HG03457 (cell line): Measurements from ENCODE around the gene SEPTIN5.

Source experiments
- ATAC-seq: cut with Tn5 transposase; IDR thresholded peaks from one replicate; pipeline ENCODE4 v1.9.1; 2021; ENCODE audit warnings: moderate number of reproducible peaks; ENCODE audit not compliant: unreplicated experiment

SEPTIN5 gene

DNA sequence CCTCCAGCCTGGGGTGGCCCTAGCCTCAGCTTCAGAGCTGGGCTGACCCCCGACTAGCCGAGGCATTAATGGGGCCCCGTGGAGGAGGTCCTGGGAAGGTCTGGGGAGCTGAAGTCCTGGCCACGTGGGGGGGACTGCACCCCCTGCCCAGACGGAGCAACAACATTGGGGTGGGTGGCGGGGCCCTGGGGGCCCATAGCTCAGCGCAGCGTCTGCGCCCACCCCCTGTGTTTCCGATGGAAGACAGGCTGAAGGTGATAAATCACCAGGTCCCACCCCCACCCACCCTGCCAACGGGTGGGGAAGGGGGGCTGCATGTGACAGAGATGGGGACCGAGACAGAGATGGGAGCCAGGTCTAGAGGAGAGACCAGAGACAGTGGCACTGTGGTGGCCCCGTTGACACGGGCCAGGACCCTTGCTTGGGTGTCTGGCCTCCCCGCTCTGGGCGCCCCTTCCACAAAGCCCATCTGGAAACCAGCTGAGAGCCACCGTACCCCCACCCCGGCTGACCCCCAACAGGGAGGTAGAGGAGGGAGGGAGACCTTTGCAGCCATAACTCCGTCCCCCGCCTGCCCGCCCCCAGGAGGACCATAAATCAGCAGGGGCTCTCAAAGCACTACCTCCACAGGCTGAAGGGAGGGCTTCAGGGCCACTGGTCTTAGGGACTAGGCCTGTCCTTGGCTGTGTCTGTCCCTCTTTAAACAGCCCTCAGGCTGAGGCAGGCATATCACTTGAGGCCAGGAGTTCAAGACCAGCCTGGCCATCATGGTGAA is 17.2 kb downstream of the SEPTIN5 start:
- ATAC-seq, result no peak

DNA sequence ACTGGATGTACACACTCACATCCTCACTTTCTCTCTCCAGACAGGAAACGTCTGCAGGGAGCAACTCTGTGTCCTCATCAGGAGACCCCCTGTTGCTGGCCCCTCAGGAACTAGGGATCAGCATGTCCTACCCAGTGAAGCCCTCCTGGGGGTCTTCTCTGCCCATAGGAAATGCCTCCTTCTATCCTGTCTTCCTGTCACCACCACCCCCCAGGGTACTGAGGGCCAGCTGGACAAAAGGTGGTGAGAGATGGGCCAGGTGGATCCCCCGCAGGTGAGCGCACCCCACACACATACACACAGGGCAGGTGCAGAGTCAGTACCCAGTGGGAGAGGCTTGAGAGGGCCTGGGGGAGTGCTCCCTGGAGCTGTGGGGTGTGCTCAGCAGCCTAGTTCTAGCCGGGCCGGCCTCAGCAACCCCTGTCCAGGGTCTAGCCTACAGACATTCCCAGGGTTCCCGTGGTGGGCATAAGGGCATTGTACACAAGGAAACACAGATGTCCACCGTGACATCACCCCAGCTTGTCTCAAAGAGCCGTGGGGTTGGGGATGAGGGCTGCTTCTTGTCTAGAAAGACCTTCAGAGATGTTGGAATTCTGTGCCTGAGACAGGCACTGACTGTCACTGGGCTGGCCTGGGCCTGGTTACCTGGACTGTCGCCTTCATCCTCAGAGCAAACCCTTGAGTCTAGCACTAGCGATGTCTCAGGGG is 18.3 kb downstream of the SEPTIN5 start:
- ATAC-seq, result no peak

DNA sequence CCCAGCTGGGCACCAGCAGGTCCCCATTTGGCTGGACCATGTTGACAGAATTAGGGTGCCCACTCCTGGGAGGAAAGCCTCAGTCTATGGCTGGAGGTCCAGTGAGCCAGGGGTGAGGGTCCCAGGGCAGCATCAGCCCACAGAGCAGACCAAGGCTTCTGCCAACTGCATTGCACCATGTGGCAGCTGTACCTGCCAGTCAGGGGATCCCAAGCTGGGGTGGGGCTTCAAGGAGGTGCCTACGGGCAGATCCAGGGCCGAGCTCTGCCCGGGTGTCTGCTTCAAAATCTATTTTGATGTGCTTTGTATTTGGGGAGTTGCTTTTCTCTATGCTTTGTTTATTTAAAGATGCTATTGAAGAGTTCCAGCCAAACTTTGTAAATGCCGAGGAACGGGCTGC is 19.5 kb downstream of the SEPTIN5 start:
- ATAC-seq, result no peak

DNA sequence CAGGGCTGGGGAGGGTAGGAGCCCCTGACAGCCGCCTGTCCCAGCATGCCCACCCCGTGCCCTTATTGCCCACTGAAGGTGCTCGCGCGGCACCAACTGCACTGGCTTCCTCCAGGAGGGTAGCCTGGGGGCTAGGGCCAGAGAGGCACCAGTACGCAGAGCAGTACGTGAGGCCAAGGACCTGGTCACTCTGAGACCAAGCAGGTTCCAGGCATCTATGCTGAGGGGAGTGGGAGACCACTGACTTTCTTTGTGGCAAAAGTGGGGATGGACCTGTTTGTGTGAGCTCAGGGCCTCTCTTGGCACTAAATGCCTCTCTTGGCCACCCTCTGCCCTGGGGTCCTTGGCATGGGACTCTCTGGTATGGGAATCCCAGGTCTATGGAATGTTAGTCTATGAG is 19.9 kb downstream of the SEPTIN5 start:
- no peak for ATAC-seq

DNA sequence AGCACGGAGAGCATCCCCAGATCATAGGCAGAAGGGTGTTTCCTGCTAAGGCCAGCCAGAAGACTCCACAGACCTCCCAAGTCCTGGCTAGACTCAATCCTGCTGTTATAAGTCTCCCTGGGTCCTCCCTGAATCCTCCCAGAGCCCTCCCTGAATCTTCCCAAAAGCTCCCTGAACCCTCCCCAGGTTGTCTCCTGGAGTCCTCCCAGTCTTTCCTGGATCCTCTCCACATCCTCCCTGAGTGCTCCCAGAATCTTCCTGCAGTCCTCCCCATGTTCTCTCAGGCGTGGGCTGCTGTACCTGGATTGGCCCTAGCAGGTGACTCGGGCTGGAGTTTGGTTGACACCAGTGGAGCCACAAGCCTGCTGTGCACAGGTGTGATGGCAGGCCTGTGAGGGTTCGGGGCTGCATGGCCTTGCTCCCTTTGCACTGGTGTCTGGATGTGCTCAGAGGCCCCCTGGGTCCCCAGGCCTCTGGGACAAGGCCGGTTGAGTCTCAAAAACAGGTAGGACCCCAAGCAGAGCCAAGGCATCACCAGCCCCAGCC is 20.6 kb downstream of the SEPTIN5 start:
- no peak for ATAC-seq

DNA sequence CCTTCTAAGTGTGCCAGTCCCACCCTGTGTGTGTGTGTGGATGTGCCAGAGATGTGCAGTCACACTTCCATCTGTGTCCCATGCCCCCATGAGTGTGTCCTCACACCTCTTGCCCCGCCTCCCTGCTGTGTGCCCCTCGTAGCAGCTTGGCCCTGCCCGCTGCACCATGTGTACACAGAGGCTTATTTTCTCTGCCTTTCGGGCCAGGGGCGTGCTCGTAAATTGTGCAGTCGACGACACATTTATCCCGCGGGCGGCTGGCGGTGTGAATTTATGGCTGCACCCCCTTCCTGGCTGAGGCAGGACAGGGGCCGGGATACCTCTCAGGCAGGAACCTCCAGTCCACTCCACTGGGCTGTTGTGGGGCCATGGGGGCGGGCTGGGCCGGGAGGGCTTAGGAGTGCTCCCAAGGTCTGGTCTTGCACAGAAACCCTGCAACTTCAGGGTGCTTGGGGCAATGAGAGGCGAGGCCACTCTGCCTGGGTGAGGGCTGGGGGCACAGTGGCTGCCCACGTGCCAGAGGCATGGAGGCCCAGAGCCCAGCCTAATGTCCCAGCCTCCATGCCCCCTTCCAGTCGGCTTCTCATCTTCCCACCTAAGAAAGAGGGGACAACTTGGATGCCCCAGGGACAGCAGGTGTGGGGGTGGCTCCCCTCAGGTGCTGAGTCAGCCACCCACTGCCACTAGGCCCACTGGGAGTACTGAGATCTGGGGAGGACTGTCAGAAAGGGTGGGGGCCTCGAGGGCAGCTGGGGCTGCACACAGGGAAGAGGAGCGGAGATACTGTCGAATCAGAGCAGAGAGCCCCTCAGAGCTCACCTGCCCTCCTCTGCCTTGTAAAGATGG is 21.6 kb downstream of the SEPTIN5 start:
- no peak for ATAC-seq

DNA sequence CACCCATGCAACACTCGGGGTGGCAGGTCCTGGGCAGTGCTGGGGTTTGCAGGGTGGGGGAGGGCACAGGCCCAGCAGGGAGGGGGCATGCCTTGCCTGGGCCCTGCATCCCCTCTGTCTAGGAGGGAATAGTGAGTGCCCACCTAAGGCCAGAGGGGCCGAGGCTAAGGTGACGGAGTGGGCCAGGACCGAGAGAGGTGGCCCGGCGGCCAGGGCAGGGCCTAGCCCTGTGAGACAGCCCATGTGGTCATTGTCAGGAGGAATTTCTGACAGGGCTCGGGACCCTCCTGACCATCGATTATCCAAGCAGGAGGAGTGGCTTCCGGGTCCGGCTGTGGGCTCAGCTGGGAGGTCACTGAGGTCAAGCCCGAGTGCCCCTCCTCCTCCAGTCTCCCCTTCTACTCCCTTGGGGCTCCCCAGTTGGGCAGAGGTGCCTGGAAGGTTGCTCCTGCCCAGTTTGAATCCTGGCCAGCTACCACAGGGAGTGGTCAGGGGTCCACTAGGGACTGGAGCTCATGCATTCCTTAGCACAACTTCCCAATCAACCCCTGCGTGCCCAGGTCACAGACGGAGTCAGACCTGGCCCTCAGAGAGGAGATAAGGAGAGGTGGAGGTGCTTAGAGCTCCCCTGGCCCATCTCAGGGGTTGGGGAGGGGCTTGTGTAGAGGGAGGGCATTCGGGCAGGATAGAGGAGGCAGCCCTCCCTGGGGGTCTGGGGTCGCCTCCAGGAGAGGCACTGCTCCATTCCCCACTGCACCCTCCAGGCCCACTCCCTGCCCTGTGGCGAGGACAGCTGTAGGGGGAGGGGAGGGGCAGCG is 23.8 kb downstream of the SEPTIN5 start:
- no peak for ATAC-seq

DNA sequence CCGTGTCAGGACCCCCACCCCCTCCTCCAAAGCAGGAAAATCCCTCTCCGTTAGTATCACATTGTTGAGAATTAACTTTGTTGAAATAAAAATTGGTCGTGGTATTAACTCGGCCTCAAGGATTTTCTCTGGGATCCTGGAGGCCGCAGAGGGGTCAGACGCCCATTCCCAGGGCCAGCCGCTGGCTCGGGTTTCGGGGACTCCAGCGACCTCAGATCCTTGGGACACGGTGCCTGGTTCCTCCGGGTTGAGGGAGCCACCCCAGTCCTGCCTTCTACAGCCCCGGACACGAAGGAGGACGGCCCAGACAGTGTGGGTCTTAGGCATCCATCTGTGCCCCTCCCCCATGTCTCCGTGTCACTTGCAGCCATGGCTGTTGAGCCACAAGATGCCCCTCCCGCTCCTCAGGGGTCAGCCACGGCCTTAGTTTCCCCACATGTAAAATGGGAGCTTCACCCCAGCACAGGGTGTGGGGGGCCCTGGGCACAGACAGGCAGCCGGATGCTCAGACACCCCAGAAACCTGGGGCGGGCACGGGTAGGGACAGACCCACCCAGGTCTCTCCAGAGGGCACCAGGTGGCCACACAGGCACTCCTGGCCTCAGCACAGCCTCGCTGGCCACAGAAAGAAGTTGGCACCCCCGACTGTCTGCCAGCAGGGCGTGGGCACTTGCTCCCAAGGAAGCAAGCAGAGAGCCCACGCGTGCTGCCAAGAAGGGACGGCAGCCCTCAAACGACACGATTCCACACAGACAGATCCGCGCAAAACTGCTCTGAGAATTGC is 24.6 kb downstream of the SEPTIN5 start:
- ATAC-seq, result no peak

DNA sequence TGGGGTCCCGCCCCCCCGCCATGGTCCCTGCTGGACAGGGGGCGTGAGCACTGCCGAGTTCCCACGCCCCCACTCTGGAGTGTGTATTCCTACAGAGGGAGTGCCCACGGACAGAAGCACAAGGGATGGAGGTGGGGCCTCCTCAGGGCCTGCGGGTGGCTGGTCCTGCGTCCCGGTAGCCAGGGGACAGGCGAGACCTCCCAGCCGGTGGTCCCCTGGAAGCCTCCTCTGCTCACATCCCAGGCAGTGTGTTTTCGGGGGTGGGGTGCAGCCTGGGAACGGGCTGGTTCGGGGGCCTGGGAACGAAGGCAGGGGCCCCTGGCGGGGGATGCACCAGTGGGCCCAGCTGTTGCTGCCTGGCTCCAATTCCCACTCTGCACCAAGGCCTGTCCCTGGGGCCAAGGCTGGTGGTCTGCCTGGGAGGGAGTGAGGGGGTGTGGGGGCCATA is 25.2 kb downstream of the SEPTIN5 start:
- no peak for ATAC-seq

DNA sequence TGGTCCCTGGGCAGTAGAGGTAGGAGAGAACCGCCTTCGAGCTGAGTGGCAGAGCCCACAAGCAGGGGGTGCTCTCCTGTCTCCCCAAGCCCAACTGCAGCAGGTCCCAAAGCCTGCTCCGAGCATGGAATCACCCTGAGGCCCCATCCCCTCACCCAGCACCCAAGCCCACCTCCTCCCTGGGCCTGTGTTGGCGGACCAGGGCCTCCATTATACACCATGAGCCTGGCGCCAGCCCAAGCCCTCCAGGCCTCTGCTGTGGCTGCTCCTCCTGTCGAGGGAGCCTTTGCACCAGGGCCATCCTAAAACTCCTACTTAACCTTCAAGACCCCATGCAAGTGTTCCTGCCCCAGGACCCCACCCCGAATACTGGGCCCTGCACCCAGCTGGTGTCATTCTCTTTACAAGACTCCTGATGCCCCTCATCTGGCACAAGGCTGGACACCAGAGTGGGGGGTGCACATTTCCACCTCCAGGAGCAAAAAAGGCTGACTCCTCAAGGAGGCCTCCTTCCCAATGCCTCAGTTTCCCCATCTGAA is 25.7 kb downstream of the SEPTIN5 start:
- no peak for ATAC-seq

DNA sequence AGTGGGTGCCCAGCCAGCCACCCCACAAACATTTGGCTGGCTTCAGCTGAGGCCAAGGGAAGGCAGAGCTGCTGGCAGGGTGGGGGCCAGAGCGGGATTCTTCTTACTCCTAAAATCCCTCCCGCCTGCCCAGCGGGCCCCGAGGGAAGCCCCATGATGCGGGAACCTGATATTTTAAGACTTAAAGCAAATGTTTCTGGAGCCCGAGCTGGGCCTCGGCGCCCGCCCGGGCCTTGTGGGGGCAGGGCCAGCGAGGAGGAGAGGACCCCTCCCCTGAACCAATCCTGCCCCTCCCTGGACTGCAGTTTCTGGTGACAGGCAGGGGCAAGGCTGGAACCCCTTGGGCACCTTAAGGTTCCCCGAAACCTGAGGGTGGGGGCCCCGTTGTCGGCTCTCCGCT is 26.3 kb downstream of the SEPTIN5 start:
- ATAC-seq, result no peak

DNA sequence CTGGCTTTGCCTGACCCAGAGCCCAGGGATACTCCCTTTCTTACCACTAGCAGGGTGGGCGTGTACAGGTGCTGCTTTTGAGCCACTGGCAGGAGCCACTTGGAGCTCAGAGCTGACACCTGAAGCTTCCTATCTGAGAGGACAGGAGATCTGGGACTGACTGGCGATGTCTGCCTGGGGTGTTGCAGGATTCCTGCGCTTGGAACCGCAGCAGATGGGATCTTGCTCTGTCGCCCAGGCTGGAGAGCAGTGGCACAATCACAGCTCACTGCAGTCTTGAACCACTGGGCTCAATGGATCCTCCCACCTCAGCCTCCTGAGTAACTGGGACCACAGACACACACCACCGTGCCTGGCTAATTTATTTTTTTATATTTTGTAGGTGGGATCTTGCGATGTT is 26.8 kb downstream of the SEPTIN5 start:
- ATAC-seq, result no peak

DNA sequence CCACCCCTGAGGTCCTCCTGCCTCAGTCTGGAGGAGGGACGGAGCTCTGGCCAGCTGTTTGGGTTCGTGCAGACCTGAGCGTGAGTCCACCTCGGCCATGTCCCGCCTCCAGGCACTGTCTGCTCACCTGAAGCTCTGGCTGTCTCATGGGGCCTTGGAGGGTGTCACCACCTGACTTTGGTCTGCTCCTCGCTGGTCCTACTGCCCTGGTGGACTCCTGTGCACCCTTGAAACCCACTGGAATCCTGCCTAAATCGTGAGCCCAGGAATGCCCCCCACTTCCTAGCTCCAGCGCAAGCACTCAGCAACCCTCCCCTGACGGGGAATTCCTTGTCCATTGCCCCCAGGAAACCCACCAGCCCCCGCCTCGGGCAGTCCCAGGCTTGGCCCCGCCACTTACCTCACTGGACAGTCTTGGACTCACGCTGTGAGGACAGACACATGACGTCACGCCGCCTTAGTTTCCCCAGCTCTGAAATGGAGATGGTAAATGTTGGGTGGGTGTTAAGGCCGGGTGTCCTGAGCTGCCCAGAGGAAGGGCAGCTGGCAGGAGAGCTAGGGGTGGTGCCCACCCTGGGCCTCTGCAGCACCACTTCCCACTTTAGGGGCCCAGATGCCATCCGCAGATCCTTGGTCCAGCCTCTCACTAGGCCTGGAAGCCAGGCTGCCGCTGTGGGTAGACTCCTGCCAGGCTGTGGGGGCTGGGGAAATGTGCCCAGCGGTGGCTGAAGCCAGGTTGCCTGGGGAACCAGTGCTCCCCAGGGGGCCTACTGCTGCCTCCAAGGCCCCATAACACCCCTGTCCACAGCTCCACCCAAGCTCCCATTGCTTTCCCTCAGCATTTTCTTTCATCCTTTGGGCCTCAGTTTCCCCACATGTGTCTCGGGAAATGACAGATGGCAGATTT is 28.1 kb downstream of the SEPTIN5 start:
- no peak for ATAC-seq

DNA sequence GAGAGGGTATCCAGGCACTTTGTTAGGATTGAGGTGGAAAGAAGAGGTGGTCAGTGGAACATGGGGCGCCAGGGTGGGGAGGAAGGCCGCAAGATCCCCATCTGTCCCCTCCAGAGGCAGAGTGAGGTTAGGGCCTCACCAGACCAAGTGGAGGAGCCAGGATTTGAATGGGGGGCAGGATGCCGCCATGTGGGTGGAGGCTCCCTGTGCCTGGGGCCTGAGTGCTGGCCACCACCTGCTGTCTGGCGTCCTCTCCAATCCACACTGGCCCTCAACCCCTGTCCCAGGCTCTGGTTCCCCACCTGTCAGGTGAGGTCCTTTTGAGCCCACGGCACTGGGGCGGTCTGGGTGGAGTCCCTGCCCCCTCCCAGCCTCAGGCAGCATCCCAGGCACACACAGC is 28.8 kb downstream of the SEPTIN5 start:
- no peak for ATAC-seq

DNA sequence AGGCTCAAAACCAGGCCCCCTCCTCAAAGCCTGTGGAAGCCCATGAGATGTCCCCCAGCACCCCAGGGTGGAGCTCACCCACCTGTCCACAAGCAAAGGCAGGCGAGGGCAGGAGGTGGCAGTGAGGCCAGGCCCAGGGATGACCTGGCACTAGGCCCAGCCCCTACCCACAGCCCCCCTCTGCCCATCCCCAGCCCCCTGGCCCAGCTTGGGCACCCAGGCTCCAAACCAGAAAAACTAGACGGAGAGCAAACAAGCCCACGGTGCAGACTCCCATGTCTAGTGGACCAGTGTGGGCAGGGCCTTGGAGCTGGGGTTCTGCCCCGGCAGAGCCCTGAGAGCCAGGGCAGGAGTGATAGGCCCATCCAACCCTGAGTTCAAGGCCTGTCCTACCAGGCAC is 29.3 kb downstream of the SEPTIN5 start:
- no peak for ATAC-seq

DNA sequence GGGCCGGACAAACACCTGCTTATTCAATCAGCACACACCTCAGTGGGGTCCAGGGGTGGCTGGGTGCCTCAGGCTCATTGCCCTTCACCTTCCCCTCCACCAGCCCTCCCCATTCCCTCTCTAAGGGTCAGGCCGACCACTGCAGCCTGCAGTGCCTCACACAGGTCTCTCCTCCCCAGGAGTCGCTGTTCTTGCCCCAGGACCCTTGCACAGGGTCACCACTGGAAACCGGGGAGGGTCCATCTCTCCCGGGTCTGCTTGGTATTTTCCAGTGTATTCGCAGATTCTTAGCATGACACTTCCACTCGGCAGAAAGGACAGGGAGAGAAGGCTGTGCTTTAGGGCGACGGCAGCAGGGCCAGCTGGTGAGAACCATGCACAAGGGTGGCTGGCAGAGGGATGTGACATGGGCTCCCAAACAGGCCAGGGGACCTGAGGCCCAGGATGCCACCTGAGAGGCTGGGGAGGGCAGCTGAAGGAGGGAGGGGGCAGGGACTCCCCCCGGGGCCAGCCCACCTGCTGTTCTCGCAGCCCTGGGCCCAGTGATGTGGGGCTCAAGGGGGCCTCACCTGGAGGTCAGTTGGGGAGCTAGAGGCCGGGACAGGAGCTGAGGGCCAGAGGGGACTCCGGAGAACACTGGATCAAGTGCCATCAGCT is 30.2 kb downstream of the SEPTIN5 start:
- ATAC-seq, result no peak

DNA sequence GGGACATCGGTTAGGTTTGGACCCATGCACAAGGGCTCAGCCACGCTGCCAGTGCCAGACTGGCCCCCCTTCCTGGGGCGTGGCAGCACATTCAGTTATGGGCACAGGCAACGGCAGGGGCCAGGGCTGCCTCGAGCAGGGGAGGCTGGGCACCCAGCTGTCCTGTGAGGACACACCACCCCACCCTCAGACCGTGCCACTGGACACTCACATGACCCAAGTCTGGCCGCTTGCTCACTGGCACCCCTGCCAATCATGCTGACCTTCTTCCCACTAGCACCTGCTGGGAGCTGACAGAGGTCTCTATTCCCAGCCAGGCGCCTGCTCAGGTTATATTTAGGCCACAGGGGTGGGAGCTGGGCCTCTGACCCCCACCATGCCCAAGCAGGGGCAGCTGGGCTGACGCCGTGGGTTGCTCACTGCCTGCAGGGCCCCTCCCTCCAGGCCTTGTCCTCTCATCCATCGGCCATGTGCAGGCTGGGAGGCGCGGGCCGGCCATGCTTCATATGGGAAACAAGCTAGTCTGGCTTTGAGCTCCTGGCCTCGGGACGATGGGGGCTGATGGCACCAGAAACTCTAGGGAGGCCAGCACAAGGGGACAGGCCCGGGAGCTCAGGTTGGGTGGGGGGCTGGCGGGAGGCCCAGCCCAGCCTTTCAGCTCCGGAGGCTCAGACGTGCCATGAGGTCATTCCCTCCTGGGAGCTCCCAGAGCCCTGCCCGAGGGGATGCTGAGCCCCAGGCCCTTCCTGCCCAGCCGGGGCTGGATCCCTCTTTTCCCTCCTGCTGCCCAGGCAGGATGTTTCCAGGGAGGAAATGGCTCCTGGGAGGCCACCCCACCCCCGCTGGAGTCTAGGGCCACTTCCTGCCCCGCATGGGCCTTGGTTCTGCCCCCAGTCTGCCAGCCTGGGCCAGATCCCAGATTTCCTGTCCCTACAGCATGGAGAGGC is 31.1 kb downstream of the SEPTIN5 start:
- no peak for ATAC-seq
